Osteocyte (in vitro differentiated cells): ENCODE measurements around the gene MRPL39. TPM values are rescaled to one million over a fixed set of nuclear protein-coding genes. Genes with fewer than 3 reads are reported as not detected.
A peak's percentile ranks its signal among the peaks of the same experiment; 100 is the strongest.

ENCODE experiments used
- DNase-seq: peaks from one replicate; pipeline ENCODE4 v3.0.0; 2021; ENCODE audit warnings: mixed read lengths; ENCODE audit not compliant: unreplicated experiment; ENCODE audit errors: extremely low spot score
- H3K27ac Mint-ChIP-seq: one replicate; pipeline ENCODE4 v1.8.0; 2021; ENCODE audit warnings: mild to moderate bottlenecking, mixed read lengths; ENCODE audit not compliant: unreplicated experiment
- H3K27me3 Mint-ChIP-seq: one replicate; pipeline ENCODE4 v1.8.0; 2021; ENCODE audit warnings: mixed read lengths; ENCODE audit not compliant: unreplicated experiment
- H3K36me3 Mint-ChIP-seq: one replicate; pipeline ENCODE4 v1.8.0; 2021; ENCODE audit warnings: mixed read lengths; ENCODE audit not compliant: unreplicated experiment
- H3K4me1 Mint-ChIP-seq: one replicate; pipeline ENCODE4 v1.8.0; 2021; ENCODE audit warnings: mixed read lengths; ENCODE audit not compliant: unreplicated experiment
- H3K4me3 Mint-ChIP-seq: one replicate; pipeline ENCODE4 v1.8.0; 2021; ENCODE audit warnings: mild to moderate bottlenecking, moderate library complexity, mixed read lengths; ENCODE audit not compliant: unreplicated experiment
- H3K9me3 Mint-ChIP-seq: one replicate; pipeline ENCODE4 v1.8.0; 2021; ENCODE audit warnings: mixed read lengths; ENCODE audit not compliant: unreplicated experiment
- total RNA-seq: library from RNA; stranded (reverse); gene quantifications from 2 replicates; pipeline ENCODE4 v1.2.1, GENCODE V29; 2021
- TF ChIP-seq, protein P1 (sequence below): fragments of 200-600 bp; sonication (generic); IDR thresholded peaks from 2 replicates; pipeline ENCODE4 v1.5.0; 2021; ENCODE audit warnings: antibody characterized with exemption, mild to moderate bottlenecking, moderate library complexity

MRPL39 gene
- total RNA-seq, 1 donor from 2014 or later = 24.3 TPM

DNA sequence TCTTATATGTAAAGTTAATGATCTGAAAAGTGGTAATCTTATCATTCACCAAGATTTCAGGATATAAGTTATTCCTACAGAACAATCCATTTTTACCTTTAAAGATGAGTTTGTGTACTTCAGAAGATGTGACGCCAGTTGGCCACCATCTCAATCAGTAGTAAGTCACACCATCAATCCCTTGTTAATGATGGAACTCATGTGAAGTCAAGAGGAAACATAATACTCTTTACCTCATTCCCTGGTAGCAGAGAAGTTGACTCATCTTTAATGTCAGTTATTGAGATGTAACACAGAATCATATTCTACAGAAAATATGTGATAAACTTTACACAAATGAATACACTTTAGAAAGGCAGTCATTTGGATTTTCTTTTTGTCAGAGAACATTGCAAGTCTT lies 38.2 kb downstream of the MRPL39 start:
- H3K4me3 Mint-ChIP-seq = no peak overlapping the region
- DNase-seq = no peak
- no peak overlapping the region for H3K27ac Mint-ChIP-seq
- TF ChIP-seq, protein P1, sequence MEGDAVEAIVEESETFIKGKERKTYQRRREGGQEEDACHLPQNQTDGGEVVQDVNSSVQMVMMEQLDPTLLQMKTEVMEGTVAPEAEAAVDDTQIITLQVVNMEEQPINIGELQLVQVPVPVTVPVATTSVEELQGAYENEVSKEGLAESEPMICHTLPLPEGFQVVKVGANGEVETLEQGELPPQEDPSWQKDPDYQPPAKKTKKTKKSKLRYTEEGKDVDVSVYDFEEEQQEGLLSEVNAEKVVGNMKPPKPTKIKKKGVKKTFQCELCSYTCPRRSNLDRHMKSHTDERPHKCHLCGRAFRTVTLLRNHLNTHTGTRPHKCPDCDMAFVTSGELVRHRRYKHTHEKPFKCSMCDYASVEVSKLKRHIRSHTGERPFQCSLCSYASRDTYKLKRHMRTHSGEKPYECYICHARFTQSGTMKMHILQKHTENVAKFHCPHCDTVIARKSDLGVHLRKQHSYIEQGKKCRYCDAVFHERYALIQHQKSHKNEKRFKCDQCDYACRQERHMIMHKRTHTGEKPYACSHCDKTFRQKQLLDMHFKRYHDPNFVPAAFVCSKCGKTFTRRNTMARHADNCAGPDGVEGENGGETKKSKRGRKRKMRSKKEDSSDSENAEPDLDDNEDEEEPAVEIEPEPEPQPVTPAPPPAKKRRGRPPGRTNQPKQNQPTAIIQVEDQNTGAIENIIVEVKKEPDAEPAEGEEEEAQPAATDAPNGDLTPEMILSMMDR = no peak
- H3K9me3 Mint-ChIP-seq = no peaks in the 10 kb centered on the region
- H3K27me3 Mint-ChIP-seq = no peaks in the 10 kb centered on the region
- H3K36me3 Mint-ChIP-seq = no peaks in the 10 kb centered on the region
- peaks cover 29% of the 10 kb centered on the region for H3K4me1 Mint-ChIP-seq

DNA sequence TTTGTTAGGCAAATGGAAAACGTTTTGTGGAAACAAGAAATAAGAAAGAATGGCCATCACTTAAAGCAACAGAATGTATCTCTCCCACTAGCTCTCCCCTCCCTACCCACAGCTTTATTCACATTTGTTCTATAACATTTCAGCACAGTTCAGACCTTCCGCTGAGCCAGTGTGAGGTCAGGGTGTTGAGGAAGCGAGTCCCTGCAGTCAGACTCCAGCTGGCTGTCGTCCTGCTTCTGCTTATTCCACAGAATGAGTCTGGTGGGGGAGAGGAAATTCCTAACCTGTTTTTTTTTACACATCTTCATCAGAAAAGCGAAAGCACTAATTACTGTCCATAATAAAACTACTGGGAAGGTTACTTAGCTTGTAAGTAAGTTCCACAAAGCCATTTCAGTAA lies 39.0 kb downstream of the MRPL39 start:
- Mint-ChIP-seq H3K36me3 (no peaks in the 10 kb centered on the region), H3K4me3 (peak overlapping the region; percentile 58), H3K4me1 (peaks cover 21% of the 10 kb centered on the region), H3K27ac (peak overlapping the region; percentile 93), H3K27me3 (no peaks in the 10 kb centered on the region), H3K9me3 (no peaks in the 10 kb centered on the region)
- TF ChIP-seq, protein P1 = no peak
- no peak for DNase-seq

DNA sequence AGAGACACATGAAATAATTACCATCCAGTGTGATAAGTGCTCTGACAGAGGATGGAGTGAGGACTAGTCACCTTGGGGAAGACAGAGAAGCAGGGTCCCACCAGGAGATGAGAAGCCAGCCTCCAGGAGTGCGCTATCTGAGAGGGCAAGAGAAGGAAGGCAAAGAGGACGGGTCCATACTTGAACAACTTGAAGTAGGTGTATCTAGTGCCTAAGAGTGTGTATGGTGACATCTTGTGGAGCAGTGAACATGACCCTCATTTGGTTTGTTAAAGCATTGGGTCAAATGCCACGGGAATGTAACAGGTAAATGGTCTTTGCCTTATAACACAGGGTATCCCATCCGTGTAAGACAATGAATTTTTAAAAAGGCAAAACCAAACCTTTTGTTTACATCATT lies 39.8 kb downstream of the MRPL39 start:
- no peak for DNase-seq
- Mint-ChIP-seq H3K27me3 (no peaks in the 10 kb centered on the region), H3K4me1 (peaks cover 19% of the 10 kb centered on the region), H3K27ac (peak overlapping the region; percentile 93), H3K36me3 (no peaks in the 10 kb centered on the region), H3K9me3 (no peaks in the 10 kb centered on the region), H3K4me3 (no peak overlapping the region)
- TF ChIP-seq, protein P1 = no peak

DNA sequence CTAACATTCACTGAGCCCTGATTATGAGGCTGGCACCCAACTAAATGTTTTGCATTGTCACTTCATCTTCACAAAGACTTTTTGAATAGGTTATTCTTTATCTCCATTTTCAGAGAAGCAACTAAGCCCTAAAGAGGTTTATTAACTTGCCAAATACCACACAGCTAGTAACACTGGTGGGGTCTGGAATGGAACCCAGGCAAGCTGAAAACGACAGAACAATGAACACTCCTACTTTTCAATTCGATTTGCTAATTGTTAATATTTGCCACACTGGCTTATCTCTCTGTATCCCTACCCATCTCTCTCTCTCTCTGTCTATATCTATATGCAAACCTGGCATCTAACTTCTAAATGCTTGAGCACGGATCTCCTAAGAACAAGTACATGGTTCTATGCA lies 40.6 kb downstream of the MRPL39 start:
- Mint-ChIP-seq H3K27ac (no peak overlapping the region), H3K9me3 (no peaks in the 10 kb centered on the region), H3K36me3 (no peaks in the 10 kb centered on the region), H3K27me3 (no peaks in the 10 kb centered on the region), H3K4me3 (no peak overlapping the region), H3K4me1 (peaks cover 22% of the 10 kb centered on the region)
- TF ChIP-seq, protein P1 = no peak
- DNase-seq = no peak

DNA sequence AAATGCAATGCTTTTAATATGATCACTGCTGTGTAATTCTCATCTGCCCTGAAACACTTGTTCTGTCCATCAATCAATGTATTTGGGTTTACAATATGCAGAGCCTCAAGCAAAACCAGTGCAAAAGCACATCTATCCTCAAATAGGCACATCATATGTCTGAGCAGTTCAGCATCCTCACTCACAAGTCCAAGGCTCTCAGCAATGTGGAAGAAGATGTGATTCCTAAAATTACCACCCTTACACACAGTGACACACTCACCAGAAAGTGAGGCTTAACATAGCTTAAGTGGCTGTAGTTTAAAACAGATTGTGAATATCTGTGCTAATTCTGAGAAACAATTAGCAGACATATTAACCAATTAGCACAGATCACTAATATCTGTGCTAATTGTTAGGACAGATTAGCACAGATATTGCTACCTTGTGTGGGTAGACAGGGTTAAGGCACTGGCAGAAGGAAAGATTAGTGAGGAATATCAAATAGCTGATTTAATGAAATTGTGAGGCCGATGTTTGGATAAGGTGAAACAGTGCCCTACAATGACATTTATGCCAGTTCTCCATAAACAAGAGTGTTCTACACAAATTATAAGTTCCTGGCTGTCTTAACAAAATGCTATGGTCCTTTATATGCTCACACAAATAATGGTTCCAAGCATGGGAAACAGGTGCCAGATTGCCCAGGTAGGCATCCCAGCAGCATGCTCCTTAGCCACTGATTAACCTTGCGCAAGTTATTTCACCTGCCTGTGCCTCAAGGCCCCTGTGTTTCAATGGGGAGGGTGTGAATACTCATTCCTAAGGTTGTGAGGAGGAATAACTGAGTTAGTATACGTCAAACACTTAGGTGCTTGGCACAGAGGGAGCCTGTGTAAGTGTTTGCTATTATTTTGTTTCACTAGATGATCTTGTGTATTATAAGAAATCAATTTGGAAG lies 41.7 kb downstream of the MRPL39 start:
- H3K27me3 Mint-ChIP-seq = no peaks in the 10 kb centered on the region
- no peaks in the 10 kb centered on the region for H3K9me3 Mint-ChIP-seq
- no peak for DNase-seq
- H3K4me1 Mint-ChIP-seq = peaks cover 24% of the 10 kb centered on the region
- no peak overlapping the region for H3K27ac Mint-ChIP-seq
- TF ChIP-seq, protein P1 = no peak
- H3K36me3 Mint-ChIP-seq = no peaks in the 10 kb centered on the region
- no peak overlapping the region for H3K4me3 Mint-ChIP-seq
